Activated CD4-positive, alpha-beta memory T cell treated with anti-CD3 and anti-CD28 coated beads for 36 hours (primary cell): Measurements from ENCODE around the gene ACTL9. TPM values are rescaled to one million over a fixed set of nuclear protein-coding genes. Genes with fewer than 3 reads are reported as not detected.

Experiments
- CTCF ChIA-PET: fragments of 350-600 bp; sonication (Branson Sonifier 250); formaldehyde crosslinking; loops from one replicate; lab custom pipeline; 2021; ENCODE audit warnings: antibody characterized with exemption, inconsistent platforms; lab: Charles Lee
- POLR2A ChIA-PET: fragments of 350-600 bp; sonication (Branson Sonifier 250); formaldehyde crosslinking; loops from one replicate; lab custom pipeline; 2021; ENCODE audit warnings: antibody characterized with exemption; lab: Charles Lee
- DNase-seq: peaks from one replicate; pipeline ENCODE4 v3.0.0-alpha.2; 2020
- H3K27ac Mint-ChIP-seq: one replicate; pipeline ENCODE4 v1.8.0; 2021; ENCODE audit warnings: mixed read lengths
- H3K27me3 Mint-ChIP-seq: one replicate; pipeline ENCODE4 v1.8.0; 2021; ENCODE audit warnings: mixed read lengths
- H3K36me3 Mint-ChIP-seq: one replicate; pipeline ENCODE4 v1.8.0; 2021; ENCODE audit warnings: mixed read lengths
- H3K4me1 Mint-ChIP-seq: one replicate; pipeline ENCODE4 v1.8.0; 2021; ENCODE audit warnings: low read depth, mixed read lengths
- H3K4me3 Mint-ChIP-seq: one replicate; pipeline ENCODE4 v1.8.0; 2021; ENCODE audit warnings: mild to moderate bottlenecking, mixed read lengths
- H3K9me3 Mint-ChIP-seq: one replicate; pipeline ENCODE4 v1.8.0; 2021; ENCODE audit warnings: mixed read lengths
- intact Hi-C: fragments of 100-400 bp; cut with micrococcal nuclease; formaldehyde crosslinking; loops from one replicate; pipeline ENCODE4 v1.15.1; 2023
- total RNA-seq, 2 experiments: library from RNA; stranded (reverse); gene quantifications; one replicate each; pipeline ENCODE4 v1.2.3, GENCODE V29; 2021

ACTL9 gene
- total RNA-seq, 2 experiments from 2014 or later = not detected

DNA sequence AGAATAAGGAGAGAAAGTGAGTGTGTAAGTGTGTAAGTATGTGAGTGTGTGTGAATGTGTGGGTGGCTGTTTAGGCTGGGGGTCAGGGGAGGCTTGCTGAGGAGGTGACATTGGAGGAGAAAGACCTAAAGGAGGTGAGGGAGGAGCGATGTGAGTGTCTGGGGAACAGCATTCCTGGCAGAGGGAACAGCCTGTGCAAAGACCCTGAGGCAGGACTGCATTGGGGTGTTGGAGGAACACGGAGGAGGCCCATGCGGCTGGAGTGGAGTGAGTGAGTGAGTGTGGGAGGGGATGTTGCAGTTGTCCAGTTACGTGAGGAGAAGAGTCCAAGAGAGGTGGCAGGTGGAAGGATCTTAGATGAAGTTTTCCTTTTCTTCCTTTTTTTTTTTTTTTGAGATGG is 36.3 kb downstream of the ACTL9 start:
- no peaks in the 10 kb centered on the region for H3K27me3 Mint-ChIP-seq
- ChIA-PET POLR2A (no interaction called here), CTCF (no interaction called here)
- H3K36me3 Mint-ChIP-seq = no peaks in the 10 kb centered on the region
- DNase-seq = no peak
- H3K4me3 Mint-ChIP-seq = no peak overlapping the region
- H3K9me3 Mint-ChIP-seq = no peaks in the 10 kb centered on the region
- no peak overlapping the region for H3K27ac Mint-ChIP-seq
- intact Hi-C loops = no loop called here
- peaks cover 31% of the 10 kb centered on the region for H3K4me1 Mint-ChIP-seq

DNA sequence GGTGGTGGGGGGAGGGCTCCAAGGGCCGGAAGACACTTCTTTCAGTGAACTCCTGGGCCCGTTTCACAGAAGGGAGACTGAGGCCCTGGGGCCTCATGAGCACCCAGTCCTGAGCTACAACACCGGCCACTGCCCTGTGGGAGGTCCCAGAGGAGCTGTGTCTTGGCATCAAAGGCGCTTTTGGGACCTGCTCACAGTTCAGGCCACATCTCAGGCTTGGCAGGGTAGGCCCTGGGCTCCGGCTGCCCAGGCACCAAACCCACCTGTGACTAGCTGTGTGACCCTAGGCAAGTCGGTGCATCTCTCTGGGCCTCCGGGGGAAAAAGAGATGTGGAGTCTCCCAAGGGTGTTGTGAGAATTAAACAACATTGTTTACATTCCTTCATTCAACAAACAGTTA is 38.7 kb downstream of the ACTL9 start:
- Mint-ChIP-seq H3K4me1 (peaks cover 20% of the 10 kb centered on the region), H3K27me3 (no peaks in the 10 kb centered on the region), H3K9me3 (no peaks in the 10 kb centered on the region), H3K4me3 (no peak overlapping the region), H3K36me3 (no peaks in the 10 kb centered on the region), H3K27ac (no peak overlapping the region)
- CTCF ChIA-PET = interaction anchor here (3.4 kb wide), 1 partner anchor 34 kb away, joined by 13 read pairs; no protein-coding TSS in a partner anchor
- intact Hi-C loops = loop anchor here (10.0 kb wide), 1 partner anchor 425 kb away; the partner anchor contains the start of gene OR1M1
- no peak for DNase-seq
- POLR2A ChIA-PET = no interaction called here

DNA sequence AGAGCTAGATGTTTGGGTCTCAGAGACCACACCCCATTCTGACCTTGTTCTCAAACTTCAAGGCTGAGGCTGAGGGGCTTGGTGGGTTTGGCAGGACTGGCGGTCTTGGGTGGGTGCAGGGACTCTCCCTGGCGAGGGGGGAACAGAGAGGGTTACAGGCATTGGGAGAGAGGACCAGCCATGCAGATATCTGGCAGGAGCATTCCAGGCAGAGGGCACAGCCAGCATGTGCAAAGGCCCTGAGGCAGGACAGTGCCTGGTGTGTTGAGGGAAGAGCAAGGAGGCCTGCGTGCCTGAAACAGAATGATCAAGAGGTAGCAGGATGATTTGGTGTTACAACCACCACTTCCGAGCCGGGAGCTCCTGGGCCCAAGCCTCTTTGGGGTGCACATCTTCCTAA is 40.7 kb downstream of the ACTL9 start:
- Mint-ChIP-seq H3K27me3 (no peaks in the 10 kb centered on the region), H3K36me3 (no peaks in the 10 kb centered on the region), H3K27ac (no peak overlapping the region), H3K4me1 (peaks cover 14% of the 10 kb centered on the region), H3K4me3 (no peak overlapping the region), H3K9me3 (no peaks in the 10 kb centered on the region)
- ChIA-PET POLR2A (no interaction called here), CTCF (interaction anchor here (3.4 to 5.3 kb wide), 2 partner anchors 35 to 36 kb away, joined by 13 to 173 read pairs; no protein-coding TSS in a partner anchor)
- DNase-seq = no peak
- intact Hi-C loops = loop anchor here (10.0 kb wide), 1 partner anchor 427 kb away; the partner anchor contains the start of gene OR1M1

DNA sequence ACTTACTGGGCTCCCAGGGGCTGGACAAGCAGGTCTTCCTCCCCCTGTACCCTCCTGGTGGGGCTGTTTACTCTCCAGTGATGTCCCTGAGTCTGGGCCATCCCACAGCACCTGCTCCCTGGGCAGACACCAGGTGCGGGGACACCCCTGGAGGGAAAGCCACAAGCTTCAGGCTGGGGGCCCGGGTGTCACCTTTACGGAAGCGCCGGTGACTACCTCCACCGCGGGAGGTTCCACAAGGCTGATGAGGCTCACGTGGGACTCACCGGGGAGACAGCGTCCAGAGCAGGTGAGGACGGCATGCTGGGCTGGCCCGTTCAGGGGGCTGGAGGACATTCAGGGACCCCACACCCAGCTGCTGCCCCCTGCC is 43.3 kb downstream of the ACTL9 start:
- no peaks in the 10 kb centered on the region for H3K27me3 Mint-ChIP-seq
- H3K27ac Mint-ChIP-seq = no peak overlapping the region
- H3K4me1 Mint-ChIP-seq = peaks cover 14% of the 10 kb centered on the region
- POLR2A ChIA-PET = no interaction called here
- no peaks in the 10 kb centered on the region for H3K9me3 Mint-ChIP-seq
- intact Hi-C loops = loop anchor here (10.0 kb wide), 1 partner anchor 429 kb away; the partner anchor contains the start of gene OR1M1
- CTCF ChIA-PET = interaction anchor here (0.5 to 5.3 kb wide), 11 partner anchors 9 to 480 kb away, joined by 3 to 173 read pairs (median 4); no protein-coding TSS in a partner anchor
- no peaks in the 10 kb centered on the region for H3K36me3 Mint-ChIP-seq
- no peak overlapping the region for H3K4me3 Mint-ChIP-seq
- peak; percentile 44 for DNase-seq

DNA sequence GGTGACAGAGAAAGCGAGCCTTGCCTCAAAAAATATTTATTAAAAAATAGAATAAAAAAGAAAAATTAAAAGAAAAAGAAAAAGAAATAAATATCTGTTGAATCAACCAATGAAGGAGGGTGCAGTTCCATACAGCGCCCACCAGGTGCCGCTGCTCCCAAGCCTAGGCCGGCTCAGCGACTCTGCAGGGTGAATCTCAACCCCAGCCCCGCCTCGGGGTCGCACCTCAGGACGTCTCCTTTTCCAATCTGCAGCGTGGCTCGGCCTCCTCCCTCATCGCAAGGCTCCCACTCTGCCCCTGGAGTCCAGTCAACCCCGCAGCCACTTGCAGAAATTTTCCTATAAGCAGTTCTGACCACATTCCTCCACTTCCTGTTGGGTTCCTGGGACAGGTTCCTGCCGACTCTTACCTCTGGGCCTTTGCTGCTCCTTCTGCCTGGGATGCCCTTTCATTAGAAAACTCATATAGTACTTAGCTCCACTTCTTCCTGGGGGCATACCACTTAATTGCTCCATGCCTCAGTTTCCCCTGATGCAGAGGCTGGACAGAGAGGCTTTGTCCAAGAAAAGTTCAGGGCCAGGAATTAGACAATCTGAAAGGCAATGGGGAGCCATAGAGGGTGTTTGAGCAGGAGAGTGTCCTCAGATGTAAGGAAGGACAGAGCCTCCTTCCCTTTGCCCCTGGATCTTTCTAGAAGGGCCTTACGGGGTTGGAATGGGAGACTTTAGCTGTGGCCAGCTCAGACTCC is 43.8 kb downstream of the ACTL9 start:
- H3K9me3 Mint-ChIP-seq = no peaks in the 10 kb centered on the region
- no peak overlapping the region for H3K27ac Mint-ChIP-seq
- ChIA-PET POLR2A (no interaction called here), CTCF (interaction anchor here (0.6 to 5.3 kb wide), 17 partner anchors 9 to 550 kb away, joined by 3 to 173 read pairs (median 4); partner anchors contain the start of gene ACTL9)
- no peaks in the 10 kb centered on the region for H3K36me3 Mint-ChIP-seq
- DNase-seq = peak; percentile 72
- H3K4me3 Mint-ChIP-seq = peak overlapping the region; percentile 25
- no peaks in the 10 kb centered on the region for H3K27me3 Mint-ChIP-seq
- intact Hi-C loops = loop anchor here (1.0 to 10.0 kb wide), 2 partner anchors 40 to 430 kb away; partner anchors contain the start of gene OR1M1
- peaks cover 14% of the 10 kb centered on the region for H3K4me1 Mint-ChIP-seq

DNA sequence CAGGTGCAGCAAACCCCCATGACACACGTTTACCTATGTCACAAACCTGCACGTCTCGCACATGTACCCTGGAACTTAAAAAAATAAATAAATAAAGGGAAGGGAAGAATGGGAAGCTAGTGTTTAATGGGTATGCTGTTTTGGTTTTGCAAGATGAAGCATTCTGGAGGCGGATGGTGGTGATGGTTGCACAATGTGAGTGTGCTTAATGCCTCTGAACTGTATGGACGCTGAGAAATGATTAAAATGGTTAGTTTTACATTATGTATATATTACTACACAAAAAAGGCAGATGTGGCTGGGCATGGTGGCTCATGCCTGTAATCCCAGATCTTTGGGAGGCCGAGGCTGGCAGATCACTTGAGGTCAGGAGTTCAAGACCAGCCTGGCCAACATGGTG is 50.4 kb downstream of the ACTL9 start:
- H3K4me3 Mint-ChIP-seq = no peak overlapping the region
- POLR2A ChIA-PET = no interaction called here
- no peaks in the 10 kb centered on the region for H3K4me1 Mint-ChIP-seq
- no peak overlapping the region for H3K27ac Mint-ChIP-seq
- intact Hi-C loops = no loop called here
- no peaks in the 10 kb centered on the region for H3K36me3 Mint-ChIP-seq
- no peak for DNase-seq
- CTCF ChIA-PET = no interaction called here
- H3K27me3 Mint-ChIP-seq = peaks cover 12% of the 10 kb centered on the region
- H3K9me3 Mint-ChIP-seq = no peaks in the 10 kb centered on the region

Other genes with a start within 250 kb of the ACTL9 start
- gene PRAM1, start 196.2 kb downstream of the ACTL9 start, total RNA-seq = under 1 TPM; 0.73 to 1.00 TPM
- gene ZNF414, start 184.6 kb downstream of the ACTL9 start, total RNA-seq = 10 to 100 TPM; 19.7 to 24.6 TPM
- 10 to 100 TPM; 48.7 to 50.1 TPM for gene MYO1F, start 121.4 kb downstream of the ACTL9 start, total RNA-seq
- gene ADAMTS10, start 88.1 kb downstream of the ACTL9 start, total RNA-seq = 1 to 10 TPM; 3.4 to 3.9 TPM
- not detected for gene NFILZ, start 68.2 kb downstream of the ACTL9 start, total RNA-seq
- not detected for gene OR2Z1, start 22.8 kb upstream of the ACTL9 start, total RNA-seq
- 10 to 100 TPM; 27.3 to 30.3 TPM for gene ZNF558, start 133.5 kb upstream of the ACTL9 start, total RNA-seq
- gene MBD3L1, start 133.6 kb upstream of the ACTL9 start, total RNA-seq = not detected